Osteoblast (primary cell): Measurements from ENCODE around the gene OSBPL5. TPM values are rescaled to one million over a fixed set of nuclear protein-coding genes. Genes with fewer than 3 reads are reported as not detected.

Experiments
- DNase-seq: peaks from one replicate; pipeline ENCODE4 v3.0.0; 2011; ENCODE audit warnings: low spot score, mixed read lengths; ENCODE audit not compliant: insufficient read length; ENCODE audit errors: missing footprints
- H2AFZ ChIP-seq: 2 replicates; pipeline ENCODE4 v1.6.0; 2011; ENCODE audit warnings: mild to moderate bottlenecking, low read length
- H3K27ac ChIP-seq: 2 replicates; pipeline ENCODE4 v1.5.1; 2011; ENCODE audit warnings: mild to moderate bottlenecking, low read depth, low read length, moderate library complexity
- H3K27me3 ChIP-seq: 2 replicates; pipeline ENCODE4 v1.6.0; 2012; ENCODE audit warnings: mild to moderate bottlenecking, control low read depth, inconsistent platforms, low read length, moderate library complexity; ENCODE audit not compliant: insufficient read depth
- H3K36me3 ChIP-seq: 2 replicates; pipeline ENCODE4 v1.5.1; 2011; ENCODE audit warnings: mild to moderate bottlenecking, low read length, control low read depth, moderate library complexity; ENCODE audit not compliant: insufficient read depth
- H3K4me1 ChIP-seq: 2 replicates; pipeline ENCODE4 v1.5.1; 2011; ENCODE audit warnings: mild to moderate bottlenecking, low read length, control low read depth, moderate library complexity; ENCODE audit not compliant: insufficient read depth
- H3K4me2 ChIP-seq: 2 replicates; pipeline ENCODE4 v1.6.0; 2011; ENCODE audit warnings: mild to moderate bottlenecking, low read length; ENCODE audit not compliant: insufficient read depth
- H3K4me3 ChIP-seq: fragments of 200-600 bp; sonication (generic); 3 replicates; pipeline ENCODE4 v1.5.1; 2012; ENCODE audit warnings: mild to moderate bottlenecking, low read length, inconsistent platforms; ENCODE audit not compliant: insufficient read depth
- H3K79me2 ChIP-seq: 2 replicates; pipeline ENCODE4 v1.6.0; 2012; ENCODE audit warnings: mild to moderate bottlenecking, low read length, control low read depth, inconsistent platforms; ENCODE audit not compliant: insufficient read depth
- H3K9me3 ChIP-seq: 2 replicates; pipeline ENCODE4 v1.5.1; 2011; ENCODE audit warnings: low read depth, low read length, control low read depth
- H4K20me1 ChIP-seq: 2 replicates; pipeline ENCODE4 v1.6.0; 2012; ENCODE audit warnings: mild to moderate bottlenecking, low read length, control low read depth; ENCODE audit not compliant: insufficient read depth
- CTCF ChIP-seq: IDR thresholded peaks from 2 replicates; pipeline ENCODE4 v1.5.1; 2011; ENCODE audit warnings: mild to moderate bottlenecking, low read depth, low read length, moderate library complexity; ENCODE audit errors: extremely low read depth
- total RNA-seq: library from RNA; depleted of rRNA; stranded (reverse); fragments of >200 nt; gene quantifications from 2 replicates; pipeline ENCODE4 v1.2.3, GENCODE V29; 2012

OSBPL5 gene
- total RNA-seq, 1 donor, result 49.9 TPM

DNA sequence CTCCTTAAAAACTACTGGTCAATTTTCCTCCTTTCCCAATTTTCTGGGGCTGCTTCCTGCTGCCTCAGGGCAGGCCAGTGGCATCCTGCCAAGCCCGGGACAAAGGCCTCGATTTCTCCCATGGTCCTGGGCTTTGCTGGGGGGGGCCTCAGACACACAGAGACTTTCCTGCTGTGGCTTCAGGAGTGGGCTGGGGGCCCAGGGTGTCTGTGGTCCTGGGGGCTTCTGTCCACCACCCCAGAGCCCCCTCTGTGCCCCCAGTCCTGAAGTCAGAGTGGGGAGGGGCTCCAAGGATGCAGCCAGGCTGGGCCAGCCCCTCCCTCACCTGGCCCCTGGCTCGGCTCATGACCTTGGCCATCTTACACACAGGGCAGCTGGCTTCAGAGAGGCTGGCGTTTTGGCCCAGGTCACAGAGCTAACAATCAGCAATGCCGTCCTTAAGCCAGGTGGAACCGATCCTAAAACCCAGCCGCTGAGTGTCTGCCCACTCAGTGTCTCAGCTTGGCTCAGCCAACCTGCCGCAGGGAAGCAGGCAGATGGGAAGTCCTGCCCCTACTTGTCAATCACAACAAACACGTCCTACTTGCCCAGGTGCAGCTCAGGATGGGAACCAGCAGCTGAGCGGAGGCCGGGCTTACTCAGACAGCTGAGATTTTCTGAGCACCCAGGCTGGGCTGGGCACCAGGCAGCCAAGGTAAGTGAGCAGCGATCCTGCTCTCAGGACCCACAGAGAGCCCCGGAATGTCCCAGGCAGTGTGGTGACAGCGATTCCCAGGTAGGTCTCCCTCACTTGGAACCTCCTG lies 34.6 kb downstream of the OSBPL5 start:
- no peak for TF ChIP-seq CTCF
- Histone ChIP-seq H4K20me1 (peaks cover 42% of the 10 kb centered on the region), H3K27me3 (no peaks in the 10 kb centered on the region)

GRCh38 chr11:3129591-3130268 lies 35.4 kb downstream of the OSBPL5 start:
- Histone ChIP-seq H3K9me3 (no peaks in the 10 kb centered on the region), H3K4me1 (peaks cover 2% of the 10 kb centered on the region), H4K20me1 (peaks cover 45% of the 10 kb centered on the region), H2AFZ (no peak overlapping the region), H3K36me3 (peaks cover 11% of the 10 kb centered on the region), H3K27ac (no peak overlapping the region), H3K27me3 (no peaks in the 10 kb centered on the region), H3K4me3 (no peak overlapping the region), H3K79me2 (no peaks in the 10 kb centered on the region), H3K4me2 (no peak overlapping the region)
- no peak for DNase-seq
- no peak for TF ChIP-seq CTCF

More for the DNA sequence above, 34.6 kb downstream of the OSBPL5 start:
- H3K79me2 ChIP-seq, result no peaks in the 10 kb centered on the region
- no peak overlapping the region for H3K4me2 ChIP-seq
- H3K9me3 ChIP-seq, result no peaks in the 10 kb centered on the region
- H3K27ac ChIP-seq, result no peak overlapping the region
- H3K4me1 ChIP-seq, result no peaks in the 10 kb centered on the region
- peak; percentile 53 for DNase-seq
- no peak overlapping the region for H3K4me3 ChIP-seq
- H3K36me3 ChIP-seq, result peaks cover 5% of the 10 kb centered on the region
- no peak overlapping the region for H2AFZ ChIP-seq

DNA sequence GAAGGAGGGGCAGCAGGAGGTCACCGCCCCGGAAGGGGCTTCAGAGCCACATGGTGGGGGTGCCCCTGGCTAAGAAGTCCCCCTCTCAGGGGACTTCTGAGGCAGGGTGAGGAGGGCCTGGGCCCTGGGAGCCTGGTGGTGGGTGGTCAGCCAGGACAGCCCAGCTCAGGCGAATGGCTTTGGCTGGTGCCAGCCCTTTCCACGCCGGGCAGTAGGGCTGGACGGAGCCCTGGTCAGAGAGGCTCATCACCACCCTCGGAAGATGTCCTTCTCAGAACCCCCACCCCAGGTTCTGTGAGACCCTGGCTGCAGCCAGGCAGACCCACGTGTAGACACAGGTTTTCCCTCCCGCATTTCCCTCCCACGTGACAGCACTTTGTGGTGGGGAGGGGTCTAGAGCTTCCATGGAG lies 35.9 kb downstream of the OSBPL5 start:
- Histone ChIP-seq H3K4me1 (peaks cover 6% of the 10 kb centered on the region), H4K20me1 (peaks cover 46% of the 10 kb centered on the region), H3K79me2 (no peaks in the 10 kb centered on the region), H2AFZ (no peak overlapping the region), H3K27me3 (no peaks in the 10 kb centered on the region), H3K36me3 (peaks cover 11% of the 10 kb centered on the region), H3K27ac (no peak overlapping the region), H3K9me3 (no peaks in the 10 kb centered on the region), H3K4me3 (no peak overlapping the region), H3K4me2 (no peak overlapping the region)
- no peak for TF ChIP-seq CTCF
- DNase-seq, result peak; percentile 37
